GM12865 (cell line): Measurements from ENCODE around the gene PPOX.

Source experiments
- DNase-seq: peaks from one replicate; pipeline ENCODE4 v3.0.0; 2010; ENCODE audit warnings: low read depth
- H3K4me3 ChIP-seq: 2 replicates; pipeline ENCODE4 v1.5.1; 2011; ENCODE audit warnings: mild to moderate bottlenecking, low read depth, low read length, control low read depth
- TF ChIP-seq, protein P1 (sequence below): IDR thresholded peaks from 2 replicates; pipeline ENCODE4 v1.5.1; 2011; ENCODE audit warnings: low read length, control low read depth, low read depth, inconsistent platforms; ENCODE audit not compliant: insufficient read depth; ENCODE audit errors: missing control alignments

PPOX gene

GRCh38 chr1:161133220-161133740 is 32.9 kb upstream of the PPOX start:
- no peak for DNase-seq
- TF ChIP-seq, protein P1, sequence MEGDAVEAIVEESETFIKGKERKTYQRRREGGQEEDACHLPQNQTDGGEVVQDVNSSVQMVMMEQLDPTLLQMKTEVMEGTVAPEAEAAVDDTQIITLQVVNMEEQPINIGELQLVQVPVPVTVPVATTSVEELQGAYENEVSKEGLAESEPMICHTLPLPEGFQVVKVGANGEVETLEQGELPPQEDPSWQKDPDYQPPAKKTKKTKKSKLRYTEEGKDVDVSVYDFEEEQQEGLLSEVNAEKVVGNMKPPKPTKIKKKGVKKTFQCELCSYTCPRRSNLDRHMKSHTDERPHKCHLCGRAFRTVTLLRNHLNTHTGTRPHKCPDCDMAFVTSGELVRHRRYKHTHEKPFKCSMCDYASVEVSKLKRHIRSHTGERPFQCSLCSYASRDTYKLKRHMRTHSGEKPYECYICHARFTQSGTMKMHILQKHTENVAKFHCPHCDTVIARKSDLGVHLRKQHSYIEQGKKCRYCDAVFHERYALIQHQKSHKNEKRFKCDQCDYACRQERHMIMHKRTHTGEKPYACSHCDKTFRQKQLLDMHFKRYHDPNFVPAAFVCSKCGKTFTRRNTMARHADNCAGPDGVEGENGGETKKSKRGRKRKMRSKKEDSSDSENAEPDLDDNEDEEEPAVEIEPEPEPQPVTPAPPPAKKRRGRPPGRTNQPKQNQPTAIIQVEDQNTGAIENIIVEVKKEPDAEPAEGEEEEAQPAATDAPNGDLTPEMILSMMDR: no peak
- peak overlapping the region; percentile 100 for H3K4me3 ChIP-seq

DNA sequence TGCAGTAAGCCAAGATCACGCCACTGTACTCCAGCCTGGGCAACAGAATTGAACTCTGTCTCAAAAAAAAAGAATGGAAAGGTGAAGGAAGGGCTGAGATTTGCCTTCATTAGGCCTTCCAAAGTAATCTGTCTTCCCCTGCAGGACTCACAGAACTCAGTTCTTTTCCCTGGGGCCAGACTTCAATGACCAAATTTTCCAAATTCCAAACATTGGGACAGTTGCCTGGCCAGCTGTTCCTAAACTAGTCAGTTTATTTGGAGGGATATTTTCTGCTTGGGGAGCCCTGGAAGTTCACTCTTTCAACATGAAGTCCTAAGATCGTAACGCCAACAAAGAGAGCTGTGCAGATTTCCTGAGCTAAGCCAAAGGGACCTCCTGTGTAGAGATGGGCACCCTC is 28.3 kb upstream of the PPOX start:
- no peak for DNase-seq
- TF ChIP-seq, protein P1: no peak
- H3K4me3 ChIP-seq: no peak overlapping the region

- TF ChIP-seq, protein P1: no peak
- no peak for DNase-seq
- no peak overlapping the region for H3K4me3 ChIP-seq
Observed at GRCh38 chr1:161138431-161138830, 27.8 kb upstream of the PPOX start.

DNA sequence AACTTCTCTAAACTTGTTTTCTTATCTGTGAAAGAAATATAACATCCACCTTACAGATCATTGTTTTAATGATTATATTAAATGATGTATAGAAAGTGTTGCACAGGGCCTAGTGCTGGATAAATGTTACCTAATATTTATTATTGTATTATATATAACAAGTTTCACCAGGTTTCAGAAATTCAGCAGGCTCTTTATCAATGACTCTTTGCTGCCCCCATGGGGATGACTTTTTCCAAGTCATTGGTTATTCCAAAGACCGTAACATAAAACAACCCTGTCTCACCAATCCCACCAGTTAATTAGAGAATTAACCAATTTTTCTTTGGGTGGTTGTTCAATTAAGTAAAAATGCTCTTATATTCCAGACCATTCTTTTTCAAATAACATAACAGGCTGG is 26.5 kb upstream of the PPOX start:
- peak; percentile 52 for DNase-seq
- H3K4me3 ChIP-seq: no peak overlapping the region
- TF ChIP-seq, protein P1: peak; percentile 23

- no peak for DNase-seq
- H3K4me3 ChIP-seq: no peak overlapping the region
- TF ChIP-seq, protein P1: no peak
Observed at GRCh38 chr1:161140755-161141400, 25.3 kb upstream of the PPOX start.

GRCh38 chr1:161145832-161146231 is 20.4 kb upstream of the PPOX start:
- DNase-seq: no peak
- TF ChIP-seq, protein P1: no peak
- H3K4me3 ChIP-seq: no peak overlapping the region

- H3K4me3 ChIP-seq: peak overlapping the region; percentile 95
- TF ChIP-seq, protein P1: no peak
- no peak for DNase-seq
Observed at GRCh38 chr1:161153176-161153575, 13.1 kb upstream of the PPOX start.
